ENCODE results near the gene KRTAP5-9. TPM values are rescaled to one million over a fixed set of nuclear protein-coding genes. Genes with fewer than 3 reads are reported as not detected.
"Not testable (repeated sequence)": the region's sequence is repeated elsewhere in the genome, so short reads cannot be mapped to it uniquely, and the experiment has no call there.

The KRTAP5-9 gene
- total and polyA plus RNA-seq, 4 donors: 0.41 to 0.57 TPM; not detected in 2

DNA sequence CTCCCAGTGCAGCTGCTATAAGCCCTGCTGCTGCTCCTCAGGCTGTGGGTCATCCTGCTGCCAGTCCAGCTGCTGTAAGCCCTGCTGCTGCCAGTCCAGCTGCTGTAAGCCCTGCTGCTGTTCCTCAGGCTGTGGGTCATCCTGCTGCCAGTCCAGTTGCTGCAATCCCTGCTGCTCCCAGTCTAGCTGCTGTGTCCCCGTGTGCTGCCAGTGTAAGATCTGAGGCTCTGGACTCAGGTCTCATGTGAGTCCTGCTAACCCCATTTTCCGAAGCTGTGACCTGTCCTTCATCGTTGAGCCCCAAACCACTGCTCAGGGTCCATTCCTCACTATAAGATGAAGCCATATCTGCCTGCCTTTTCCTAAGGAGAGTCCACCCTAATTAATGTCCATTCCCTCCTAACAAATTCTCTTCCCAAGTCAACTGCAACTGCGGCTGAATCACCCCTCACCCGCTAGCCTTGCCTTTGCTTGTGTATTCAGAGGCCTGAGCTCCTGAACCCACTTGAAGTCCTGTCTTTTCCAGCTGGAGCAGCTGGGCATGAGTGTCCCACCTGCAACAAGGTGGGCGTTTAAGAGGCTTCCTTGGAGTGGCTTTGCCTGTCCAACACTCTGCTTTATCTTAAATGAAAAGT, 20.5 kb upstream of the KRTAP5-9 start:
- no peaks in the 10 kb centered on the region for H3K27me3 ChIP-seq (ENCODE audit: control insufficient read depth in 1 of 2, insufficient read depth in 2 of 2, low read length in 1 of 2)
- H3K4me1 ChIP-seq (ENCODE audit: control insufficient read depth in 1 of 2, insufficient read depth in 2 of 2, low read length in 2 of 2): no peaks in the 10 kb centered on the region
- H3K9me3 ChIP-seq (ENCODE audit: control insufficient read depth, low read length): peaks cover 2% of the 10 kb centered on the region
- no peak overlapping the region for H3K27ac ChIP-seq (ENCODE audit: low read depth in 1 of 2, low read length in 2 of 2)
- ATAC-seq (ENCODE audit: low FRiP score) (no peak), DNase-seq (peak in 1 of 2 donors; percentile 19)
- intact Hi-C loops (cut with DNase I): no loop called here
- no peak overlapping the region for H3K4me3 ChIP-seq (ENCODE audit: low read length in 2 of 2)
- WGBS, 2 donors: 73 to 81% methylated on average over 6 of the region's 6 CpGs
- H3K36me3 ChIP-seq (ENCODE audit: control insufficient read depth in 1 of 2, insufficient read depth in 2 of 2, low read length in 1 of 2): no peaks in the 10 kb centered on the region

GRCh38 chr11:71530602-71531001, 17.6 kb upstream of the KRTAP5-9 start:
- H3K27me3 ChIP-seq (ENCODE audit: control insufficient read depth in 1 of 2, insufficient read depth in 2 of 2, low read length in 1 of 2): no peaks in the 10 kb centered on the region
- H3K36me3 ChIP-seq (ENCODE audit: control insufficient read depth in 1 of 2, insufficient read depth in 2 of 2, low read length in 1 of 2): no peaks in the 10 kb centered on the region
- H3K27ac ChIP-seq (ENCODE audit: low read depth in 1 of 2, low read length in 2 of 2): no peak overlapping the region
- intact Hi-C loops (cut with DNase I): no loop called here
- peak in 1 of 2 donors; percentile 9 for DNase-seq
- H3K4me1 ChIP-seq (ENCODE audit: control insufficient read depth in 1 of 2, insufficient read depth in 2 of 2, low read length in 2 of 2): no peaks in the 10 kb centered on the region
- no peak overlapping the region for H3K4me3 ChIP-seq (ENCODE audit: low read length in 2 of 2)
- 78 to 79% methylated on average over 11 of the region's 11 CpGs for WGBS, 2 donors
- H3K9me3 ChIP-seq (ENCODE audit: control insufficient read depth, low read length): no peaks in the 10 kb centered on the region
- ATAC-seq (ENCODE audit: low FRiP score): no peak

GRCh38 chr11:71532036-71532610, 16.1 kb upstream of the KRTAP5-9 start:
- Histone ChIP-seq H3K9me3 (ENCODE audit: control insufficient read depth, low read length) (no peaks in the 10 kb centered on the region), H3K27me3 (ENCODE audit: control insufficient read depth in 1 of 2, insufficient read depth in 2 of 2, low read length in 1 of 2) (no peaks in the 10 kb centered on the region), H3K27ac (ENCODE audit: low read depth in 1 of 2, low read length in 2 of 2) (no peak overlapping the region), H3K4me3 (ENCODE audit: low read length in 2 of 2) (no peak overlapping the region), H3K36me3 (ENCODE audit: control insufficient read depth in 1 of 2, insufficient read depth in 2 of 2, low read length in 1 of 2) (no peaks in the 10 kb centered on the region), H3K4me1 (ENCODE audit: control insufficient read depth in 1 of 2, insufficient read depth in 2 of 2, low read length in 2 of 2) (no peaks in the 10 kb centered on the region)
- intact Hi-C loops (cut with DNase I): no loop called here
- ATAC-seq (ENCODE audit: low FRiP score) (no peak), DNase-seq (no peak)
- WGBS, 2 donors: 80 to 81% methylated on average over 10 of the region's 10 CpGs

- H3K4me3 ChIP-seq (ENCODE audit: low read length in 2 of 2); ATAC-seq (ENCODE audit: low FRiP score); H3K4me1 ChIP-seq (ENCODE audit: control insufficient read depth in 1 of 2, insufficient read depth in 2 of 2, low read length in 2 of 2); intact Hi-C loops (cut with DNase I); H3K36me3 ChIP-seq (ENCODE audit: control insufficient read depth in 1 of 2, insufficient read depth in 2 of 2, low read length in 1 of 2); H3K27ac ChIP-seq (ENCODE audit: low read depth in 1 of 2, low read length in 2 of 2); H3K27me3 ChIP-seq (ENCODE audit: control insufficient read depth in 1 of 2, insufficient read depth in 2 of 2, low read length in 1 of 2); H3K9me3 ChIP-seq (ENCODE audit: control insufficient read depth, low read length): not testable (repeated sequence)
- DNase-seq: peak in 1 of 2 donors; percentile 19
- 57 to 59% methylated on average over 17 of the region's 17 CpGs for WGBS, 2 donors
Observed at GRCh38 chr11:71534711-71535608, 13.3 kb upstream of the KRTAP5-9 start.

GRCh38 chr11:71535825-71536224, 12.4 kb upstream of the KRTAP5-9 start:
- 89 to 93% methylated on average over 9 of the region's 9 CpGs for WGBS, 2 donors
- Histone ChIP-seq H3K27me3 (ENCODE audit: control insufficient read depth in 1 of 2, insufficient read depth in 2 of 2, low read length in 1 of 2) (no peaks in the 10 kb centered on the region), H3K9me3 (ENCODE audit: control insufficient read depth, low read length) (no peaks in the 10 kb centered on the region), H3K4me1 (ENCODE audit: control insufficient read depth in 1 of 2, insufficient read depth in 2 of 2, low read length in 2 of 2) (no peaks in the 10 kb centered on the region), H3K4me3 (ENCODE audit: low read length in 2 of 2) (no peak overlapping the region), H3K27ac (ENCODE audit: low read depth in 1 of 2, low read length in 2 of 2) (no peak overlapping the region), H3K36me3 (ENCODE audit: control insufficient read depth in 1 of 2, insufficient read depth in 2 of 2, low read length in 1 of 2) (no peaks in the 10 kb centered on the region)
- DNase-seq (no peak), ATAC-seq (ENCODE audit: low FRiP score) (no peak)
- intact Hi-C loops (cut with DNase I): no loop called here

- 77 to 78% methylated on average over 9 of the region's 9 CpGs for WGBS, 2 donors
Observed at GRCh38 chr11:71537537-71537936, 10.7 kb upstream of the KRTAP5-9 start.

DNA sequence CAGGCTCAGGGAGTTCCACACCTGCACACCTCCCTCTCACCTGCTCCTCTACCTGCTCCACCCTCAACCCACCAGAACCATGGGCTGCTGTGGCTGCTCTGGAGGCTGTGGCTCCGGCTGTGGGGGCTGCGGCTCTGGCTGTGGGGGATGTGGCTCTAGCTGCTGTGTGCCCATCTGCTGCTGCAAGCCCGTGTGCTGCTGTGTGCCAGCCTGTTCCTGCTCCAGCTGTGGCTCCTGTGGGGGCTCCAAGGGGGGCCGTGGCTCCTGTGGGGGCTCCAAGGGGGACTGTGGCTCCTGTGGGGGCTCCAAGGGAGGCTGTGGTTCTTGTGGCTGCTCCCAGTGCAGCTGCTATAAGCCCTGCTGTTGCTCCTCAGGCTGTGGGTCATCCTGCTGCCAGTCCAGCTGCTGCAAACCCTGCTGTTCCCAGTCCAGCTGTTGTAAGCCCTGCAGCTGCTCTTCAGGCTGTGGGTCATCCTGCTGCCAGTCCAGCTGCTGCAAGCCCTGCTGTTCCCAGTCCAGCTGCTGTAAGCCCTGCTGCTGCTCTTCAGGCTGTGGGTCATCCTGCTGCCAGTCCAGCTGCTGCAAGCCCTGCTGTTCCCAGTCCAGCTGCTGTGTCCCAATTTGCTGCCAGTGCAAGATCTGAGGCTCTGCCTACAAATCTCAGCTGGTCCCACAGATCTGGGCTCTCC, 10.1 kb upstream of the KRTAP5-9 start, which contains the start of gene KRTAP5-8:
Gene KRTAP5-8 (plus strand): TSS at position 49 of the 689 bp plus-strand sequence. CDS start 31 bp downstream, at position 80.
- intact Hi-C loops (cut with DNase I); H3K27ac ChIP-seq (ENCODE audit: low read depth in 1 of 2, low read length in 2 of 2); ATAC-seq (ENCODE audit: low FRiP score); H3K27me3 ChIP-seq (ENCODE audit: control insufficient read depth in 1 of 2, insufficient read depth in 2 of 2, low read length in 1 of 2); H3K4me1 ChIP-seq (ENCODE audit: control insufficient read depth in 1 of 2, insufficient read depth in 2 of 2, low read length in 2 of 2); H3K36me3 ChIP-seq (ENCODE audit: control insufficient read depth in 1 of 2, insufficient read depth in 2 of 2, low read length in 1 of 2); H3K4me3 ChIP-seq (ENCODE audit: low read length in 2 of 2); H3K9me3 ChIP-seq (ENCODE audit: control insufficient read depth, low read length): not testable (repeated sequence)
- WGBS, 2 donors: 60 to 63% methylated on average over 4 of the region's 4 CpGs
- peak in 1 of 2 donors; percentile 34 for DNase-seq

More at GRCh38 chr11:71537537-71537936, 10.7 kb upstream of the KRTAP5-9 start:
- H3K4me1 ChIP-seq (ENCODE audit: control insufficient read depth in 1 of 2, insufficient read depth in 2 of 2, low read length in 2 of 2): no peaks in the 10 kb centered on the region
- no peaks in the 10 kb centered on the region for H3K27me3 ChIP-seq (ENCODE audit: control insufficient read depth in 1 of 2, insufficient read depth in 2 of 2, low read length in 1 of 2)
- H3K36me3 ChIP-seq (ENCODE audit: control insufficient read depth in 1 of 2, insufficient read depth in 2 of 2, low read length in 1 of 2): no peaks in the 10 kb centered on the region
- H3K27ac ChIP-seq (ENCODE audit: low read depth in 1 of 2, low read length in 2 of 2): no peak overlapping the region
- DNase-seq (peak in 1 of 2 donors; percentile 11), ATAC-seq (ENCODE audit: low FRiP score) (no peak)
- H3K4me3 ChIP-seq (ENCODE audit: low read length in 2 of 2): no peak overlapping the region
- H3K9me3 ChIP-seq (ENCODE audit: control insufficient read depth, low read length): no peaks in the 10 kb centered on the region
- intact Hi-C loops (cut with DNase I): no loop called here

GRCh38 chr11:71538666-71538990, 9.6 kb upstream of the KRTAP5-9 start:
- no peak overlapping the region for H3K4me3 ChIP-seq (ENCODE audit: low read length in 2 of 2)
- no peak overlapping the region for H3K27ac ChIP-seq (ENCODE audit: low read depth in 1 of 2, low read length in 2 of 2)
- no peak for ATAC-seq (ENCODE audit: low FRiP score)
- WGBS, 2 donors: 71 to 79% methylated on average over 4 of the region's 4 CpGs
- H3K4me1 ChIP-seq (ENCODE audit: control insufficient read depth in 1 of 2, insufficient read depth in 2 of 2, low read length in 2 of 2): no peaks in the 10 kb centered on the region
- DNase-seq: no peak
- no peaks in the 10 kb centered on the region for H3K36me3 ChIP-seq (ENCODE audit: control insufficient read depth in 1 of 2, insufficient read depth in 2 of 2, low read length in 1 of 2)
- no peaks in the 10 kb centered on the region for H3K27me3 ChIP-seq (ENCODE audit: control insufficient read depth in 1 of 2, insufficient read depth in 2 of 2, low read length in 1 of 2)
- no peaks in the 10 kb centered on the region for H3K9me3 ChIP-seq (ENCODE audit: control insufficient read depth, low read length)
- intact Hi-C loops (cut with DNase I): no loop called here

All from aorta (tissue), 5 donors.